ENCODE results near the gene GAS7.

DNA sequence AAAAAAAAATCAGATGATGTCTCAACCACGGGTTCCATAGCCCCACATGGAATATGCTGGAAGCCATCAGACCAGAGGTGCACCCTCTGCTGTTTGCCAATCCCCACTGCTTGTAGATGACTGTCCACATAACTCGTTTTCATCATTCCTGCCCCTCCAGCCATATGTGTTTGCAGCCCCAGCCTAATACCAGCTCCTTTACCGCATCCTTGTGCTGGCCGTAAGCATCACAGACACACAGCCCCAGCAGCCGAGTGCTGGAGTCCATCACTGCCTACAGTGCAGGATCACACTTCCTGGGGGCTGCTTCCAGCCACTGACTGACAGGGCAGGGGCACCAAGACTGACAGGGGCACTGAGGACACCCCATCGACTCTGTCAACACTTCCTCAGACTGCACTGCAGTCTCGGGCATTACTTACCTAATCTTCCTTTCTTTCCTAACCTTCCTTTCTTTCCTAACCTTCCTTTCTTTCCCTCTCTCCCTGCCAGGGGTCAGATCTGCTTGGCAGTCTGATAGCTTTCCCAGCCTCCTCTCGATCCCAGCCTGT, 298.3 kb downstream of the GAS7 start:
- TF ChIP-seq CTCF (IDR thresholded peaks at IDR 0.05) (no peak), POLR2A (IDR thresholded peaks at IDR 0.05) (no peak), EP300 (IDR thresholded peaks at IDR 0.05) (no peak), POLR2AphosphoS5 (IDR thresholded peaks at IDR 0.05) (no peak)

All from stomach (tissue), 4 donors.